OCI-LY1 (cell line): Measurements from ENCODE around the gene CNTNAP2.

Source experiments
- H2AFZ ChIP-seq: fragments of 200-600 bp; sonication (generic), shearing (Covaris generic); 2 replicates; pipeline ENCODE4 v1.6.0; 2014; ENCODE audit warnings: antibody characterized with exemption, mild to moderate bottlenecking, low read length
- H3F3A ChIP-seq: fragments of 200-600 bp; sonication (generic), shearing (Covaris generic); 2 replicates; pipeline ENCODE4 v1.6.0; 2014; ENCODE audit warnings: mild to moderate bottlenecking, antibody characterized with exemption, low read length, moderate library complexity; ENCODE audit not compliant: insufficient read depth
- H3K27ac ChIP-seq: fragments of 200-600 bp; sonication (generic); 2 replicates; pipeline ENCODE4 v1.5.1; 2014; ENCODE audit warnings: low read length, mixed run types, mild to moderate bottlenecking, low read depth; ENCODE audit not compliant: poor library complexity, severe bottlenecking
- H3K27me3 ChIP-seq: fragments of 200-600 bp; sonication (generic); 2 replicates; pipeline ENCODE4 v1.6.0; 2014; ENCODE audit warnings: antibody characterized with exemption, mild to moderate bottlenecking, low read length, moderate library complexity; ENCODE audit not compliant: insufficient read depth
- H3K36me3 ChIP-seq: fragments of 200-600 bp; sonication (generic); 2 replicates; pipeline ENCODE4 v1.6.1; 2014; ENCODE audit warnings: mild to moderate bottlenecking, antibody characterized with exemption, low read length, moderate library complexity, mixed read lengths; ENCODE audit not compliant: insufficient read depth
- H3K4me1 ChIP-seq: fragments of 200-600 bp; sonication (generic); 2 replicates; pipeline ENCODE4 v1.5.1; 2014; ENCODE audit warnings: mild to moderate bottlenecking, low read length, moderate library complexity; ENCODE audit not compliant: insufficient read depth, severe bottlenecking
- H3K4me2 ChIP-seq: fragments of 200-600 bp; sonication (generic), shearing (Covaris generic); 2 replicates; pipeline ENCODE4 v1.6.1; 2014; ENCODE audit warnings: low read length
- H3K4me3 ChIP-seq: fragments of 200-600 bp; sonication (generic); 2 replicates; pipeline ENCODE4 v1.5.1; 2014; ENCODE audit warnings: low read length, low read depth, mild to moderate bottlenecking, mixed read lengths; ENCODE audit not compliant: poor library complexity, severe bottlenecking
- H3K79me2 ChIP-seq: fragments of 200-600 bp; shearing (Covaris generic); 2 replicates; pipeline ENCODE4 v1.6.1; 2016; ENCODE audit warnings: mixed run types, low read length, mixed read lengths; ENCODE audit not compliant: insufficient read depth
- H3K9ac ChIP-seq: fragments of 200-600 bp; sonication (generic), shearing (Covaris generic); 2 replicates; pipeline ENCODE4 v1.6.1; 2014; ENCODE audit warnings: mild to moderate bottlenecking, low read length, mixed read lengths
- H3K9me2 ChIP-seq: fragments of 200-600 bp; sonication (generic), shearing (Covaris generic); 2 replicates; pipeline ENCODE4 v1.6.1; 2014; ENCODE audit warnings: low read depth, mild to moderate bottlenecking, low read length, mixed read lengths
- H3K9me3 ChIP-seq: fragments of 200-600 bp; shearing (Covaris generic); 2 replicates; pipeline ENCODE4 v1.6.1; 2014; ENCODE audit warnings: low read length, mixed read lengths
- H4K20me1 ChIP-seq: fragments of 200-600 bp; sonication (generic), shearing (Covaris generic); 2 replicates; pipeline ENCODE4 v1.6.0; 2016; ENCODE audit warnings: mild to moderate bottlenecking, low read length; ENCODE audit not compliant: insufficient read depth
- EZH2 ChIP-seq: fragments of 200-600 bp; sonication (generic), shearing (Covaris generic); IDR thresholded peaks from 2 replicates; pipeline ENCODE4 v1.8.0; 2017; ENCODE audit warnings: borderline replicate concordance, mixed run types, mild to moderate bottlenecking, antibody characterized with exemption, low read length, moderate library complexity, mixed read lengths
- TF ChIP-seq, protein P1 (sequence below): fragments of 200-600 bp; sonication (generic), shearing (Covaris generic); IDR thresholded peaks from 2 replicates; pipeline ENCODE4 v1.5.1; 2017; ENCODE audit warnings: mild to moderate bottlenecking, antibody characterized with exemption, low read length, moderate library complexity, mixed read lengths

Gene CNTNAP2

DNA sequence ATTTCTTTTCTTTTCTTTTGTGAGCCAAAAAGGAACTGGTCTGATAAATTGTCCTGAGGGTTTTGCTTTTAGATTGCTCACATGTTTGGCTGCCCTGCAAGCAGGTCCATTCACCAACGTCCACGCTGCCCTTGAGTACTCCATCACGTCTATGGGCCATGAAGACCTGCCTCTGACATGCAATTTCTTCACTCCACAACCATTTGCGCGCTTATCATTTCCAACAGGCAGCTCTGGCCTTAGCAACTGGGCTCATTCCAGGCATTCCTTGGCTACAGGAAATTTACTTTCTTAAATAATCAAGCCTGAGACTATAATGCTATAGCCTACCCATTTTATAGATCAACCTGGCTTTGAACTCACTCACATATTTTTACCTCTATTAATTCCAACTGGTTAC, 2065.7 kb downstream of the CNTNAP2 start:
- Histone ChIP-seq H3K27ac (no peak overlapping the region), H3K9me3 (no peaks in the 10 kb centered on the region), H3K36me3 (no peaks in the 10 kb centered on the region), H3K9me2 (no peaks in the 10 kb centered on the region), H2AFZ (no peak overlapping the region), H3K4me1 (no peaks in the 10 kb centered on the region), H3K4me2 (no peak overlapping the region), H3F3A (no peaks in the 10 kb centered on the region), H3K9ac (no peak overlapping the region), H3K4me3 (no peak overlapping the region), H3K27me3 (0 out of 2 replicates have a peak, but pooled peaks cover 3% of the 10 kb centered on the region), H3K79me2 (0 out of 2 replicates have a peak, but pooled peaks cover 3% of the 10 kb centered on the region), H4K20me1 (no peaks in the 10 kb centered on the region)
- TF ChIP-seq EZH2 = no peak
- TF ChIP-seq, protein P1, sequence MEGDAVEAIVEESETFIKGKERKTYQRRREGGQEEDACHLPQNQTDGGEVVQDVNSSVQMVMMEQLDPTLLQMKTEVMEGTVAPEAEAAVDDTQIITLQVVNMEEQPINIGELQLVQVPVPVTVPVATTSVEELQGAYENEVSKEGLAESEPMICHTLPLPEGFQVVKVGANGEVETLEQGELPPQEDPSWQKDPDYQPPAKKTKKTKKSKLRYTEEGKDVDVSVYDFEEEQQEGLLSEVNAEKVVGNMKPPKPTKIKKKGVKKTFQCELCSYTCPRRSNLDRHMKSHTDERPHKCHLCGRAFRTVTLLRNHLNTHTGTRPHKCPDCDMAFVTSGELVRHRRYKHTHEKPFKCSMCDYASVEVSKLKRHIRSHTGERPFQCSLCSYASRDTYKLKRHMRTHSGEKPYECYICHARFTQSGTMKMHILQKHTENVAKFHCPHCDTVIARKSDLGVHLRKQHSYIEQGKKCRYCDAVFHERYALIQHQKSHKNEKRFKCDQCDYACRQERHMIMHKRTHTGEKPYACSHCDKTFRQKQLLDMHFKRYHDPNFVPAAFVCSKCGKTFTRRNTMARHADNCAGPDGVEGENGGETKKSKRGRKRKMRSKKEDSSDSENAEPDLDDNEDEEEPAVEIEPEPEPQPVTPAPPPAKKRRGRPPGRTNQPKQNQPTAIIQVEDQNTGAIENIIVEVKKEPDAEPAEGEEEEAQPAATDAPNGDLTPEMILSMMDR = no peak

DNA sequence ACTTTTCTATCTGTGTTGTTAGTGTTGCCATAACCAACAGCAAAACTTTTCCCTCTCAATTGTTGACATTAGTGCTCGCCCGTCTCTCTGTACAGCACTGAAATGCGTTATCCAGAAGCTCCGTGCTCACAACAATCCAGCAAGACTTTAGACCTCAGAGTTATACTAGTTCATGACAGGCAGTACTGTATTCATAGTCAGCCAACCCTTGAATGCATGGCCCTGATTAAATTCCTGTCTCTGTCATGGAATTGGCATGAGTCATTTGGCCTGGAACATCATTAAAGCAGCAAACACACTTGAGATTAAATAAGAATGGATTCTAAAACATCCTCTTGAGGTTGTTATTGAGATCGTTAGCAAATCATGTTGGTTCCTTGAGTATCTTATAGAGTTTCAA, 2068.4 kb downstream of the CNTNAP2 start:
- no peaks in the 10 kb centered on the region for H3F3A ChIP-seq
- 0 out of 2 replicates have a peak, but pooled peaks cover 3% of the 10 kb centered on the region for H3K27me3 ChIP-seq
- no peak overlapping the region for H3K4me3 ChIP-seq
- TF ChIP-seq EZH2 = no peak
- TF ChIP-seq, protein P1 = no peak
- H4K20me1 ChIP-seq = no peaks in the 10 kb centered on the region
- no peaks in the 10 kb centered on the region for H3K36me3 ChIP-seq
- H3K27ac ChIP-seq = no peak overlapping the region
- H2AFZ ChIP-seq = no peak overlapping the region
- H3K9me3 ChIP-seq = no peaks in the 10 kb centered on the region
- no peak overlapping the region for H3K4me2 ChIP-seq
- no peak overlapping the region for H3K9ac ChIP-seq
- no peaks in the 10 kb centered on the region for H3K9me2 ChIP-seq
- H3K79me2 ChIP-seq = 0 out of 2 replicates have a peak, but pooled peaks cover 3% of the 10 kb centered on the region
- H3K4me1 ChIP-seq = no peaks in the 10 kb centered on the region

GRCh38 chr7:148187471-148187870, 2070.9 kb downstream of the CNTNAP2 start:
- Histone ChIP-seq H3K9me3 (no peaks in the 10 kb centered on the region), H4K20me1 (no peaks in the 10 kb centered on the region)

More at GRCh38 chr7:148187471-148187870, 2070.9 kb downstream of the CNTNAP2 start:
- Histone ChIP-seq H3K27me3 (0 out of 2 replicates have a peak, but pooled peaks cover 3% of the 10 kb centered on the region), H2AFZ (no peak overlapping the region), H3K4me3 (no peak overlapping the region), H3K9me2 (no peaks in the 10 kb centered on the region), H3K4me2 (no peak overlapping the region), H3F3A (no peaks in the 10 kb centered on the region), H3K36me3 (no peaks in the 10 kb centered on the region), H3K4me1 (no peaks in the 10 kb centered on the region), H3K9ac (no peak overlapping the region), H3K27ac (no peak overlapping the region), H3K79me2 (0 out of 2 replicates have a peak, but pooled peaks cover 3% of the 10 kb centered on the region)
- TF ChIP-seq EZH2 = no peak
- TF ChIP-seq, protein P1 = no peak
